ENCODE measurements around the gene HAP1.
"Not testable (repeated sequence)": the region's sequence is repeated elsewhere in the genome, so short reads cannot be mapped to it uniquely, and the experiment has no call there.

Gene HAP1

DNA sequence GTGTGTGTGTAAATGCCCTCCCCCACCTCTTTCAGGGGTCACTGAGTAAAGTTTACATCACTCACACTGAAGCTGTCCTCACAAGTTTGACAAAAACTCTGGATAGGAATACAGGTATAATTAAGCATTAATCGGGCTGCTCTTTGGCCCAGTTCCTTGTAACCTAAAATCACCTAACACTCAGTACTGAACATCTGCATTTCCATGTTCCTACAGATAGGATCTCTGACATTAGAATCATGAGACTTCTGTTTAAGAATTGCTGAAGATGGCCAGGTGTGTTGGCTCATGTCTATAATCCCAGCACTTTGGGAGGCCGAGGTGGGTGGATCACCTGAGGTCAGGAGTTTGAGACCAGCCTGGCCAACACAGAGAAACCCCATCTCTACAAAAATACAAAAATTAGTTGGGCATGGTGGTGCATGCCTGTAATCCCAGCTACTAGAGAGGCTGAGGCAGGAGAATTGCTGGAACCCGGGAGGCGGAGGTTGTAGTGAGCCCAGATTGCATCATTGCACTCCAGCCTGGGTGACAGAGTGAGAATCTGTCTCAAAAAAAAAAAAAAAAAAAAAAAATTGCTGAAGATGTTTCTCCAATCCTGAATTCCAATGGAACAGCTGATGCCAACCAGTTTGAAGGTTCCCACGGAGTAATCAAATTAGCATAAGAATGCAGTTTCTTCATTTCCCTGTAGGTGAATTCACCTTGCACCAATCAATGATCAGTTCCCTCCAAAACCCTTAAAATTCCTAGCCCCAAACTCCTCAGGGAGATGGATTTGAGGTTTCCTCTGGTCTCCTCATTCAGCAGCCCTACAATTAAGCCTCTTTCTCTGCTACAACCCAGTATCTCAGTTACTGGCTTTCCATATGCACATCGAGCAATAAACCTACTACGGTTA is 59.0 kb downstream of the HAP1 start:
- in situ Hi-C loops (cut with HindIII; ENCODE audit: low sequenced_read_pairs) = not testable (repeated sequence)

Data from endothelial cell of hepatic sinusoid (primary cell).